Gastrocnemius medialis (tissue), 4 donors: ENCODE measurements around the gene NFAM1. TPM values are rescaled to one million over a fixed set of nuclear protein-coding genes. Genes with fewer than 3 reads are reported as not detected.

Experiments
- ATAC-seq, 2 donors: fragments of 150-250 bp; one replicate each; pipeline ENCODE4 v1.9.1; 2016
- DNase-seq, 2 donors: peaks; one replicate each; pipeline ENCODE4 v3.0.0-alpha.2; 2019
- H3K27ac ChIP-seq, 4 donors: fragments of 200-600 bp; sonication (generic); 1 replicate in 1 of 4; 2 replicates in 3 of 4; pipeline ENCODE4 v1.5.1; 2016 to 2018; ENCODE audit warnings: mild to moderate bottlenecking in 2 of 4, moderate library complexity in 1 of 4
- H3K27me3 ChIP-seq, 3 donors: fragments of 200-600 bp; sonication (generic) in 2 of 3; 1 replicate in 1 of 3; 2 replicates in 2 of 3; pipeline versions ENCODE4 v1.5.1 to v1.6.0; 2016 to 2019; ENCODE audit warnings: mild to moderate bottlenecking in 1 of 3, moderate library complexity in 1 of 3
- H3K36me3 ChIP-seq, 2 donors: fragments of 200-600 bp; sonication (generic) in 1 of 2; one replicate each; pipeline ENCODE4 v1.5.1; 2017 to 2018
- H3K4me1 ChIP-seq, 2 donors: fragments of 200-600 bp; sonication (generic) in 1 of 2; one replicate each; pipeline ENCODE4 v1.5.1; 2016 to 2017; ENCODE audit warnings: mild to moderate bottlenecking in 2 of 2
- H3K4me3 ChIP-seq, 4 donors: fragments of 200-600 bp; sonication (generic) in 3 of 4; 1 replicate in 1 of 4; 2 replicates in 3 of 4; pipeline ENCODE4 v1.5.1; 2016 to 2019; ENCODE audit warnings: mild to moderate bottlenecking in 2 of 4
- H3K9me3 ChIP-seq, 3 donors: fragments of 200-600 bp; sonication (generic) in 2 of 3; 1 replicate in 1 of 3; 2 replicates in 2 of 3; pipeline ENCODE4 v1.5.1; 2016 to 2019
- POLR2A ChIP-seq, 2 donors: fragments of 450-650 bp; IDR thresholded peaks; one replicate each; pipeline ENCODE4 v1.6.1; 2017; ENCODE audit warnings: antibody characterized with exemption in 2 of 2, mild to moderate bottlenecking in 2 of 2, moderate library complexity in 2 of 2
- in situ Hi-C, 4 donors: fragments of 200-750 bp; cut with MboI; loops; one replicate each; pipeline versions ENCODE4 v1.15.0 to v1.8.0; 2017; ENCODE audit warnings: low sequenced_read_pairs in 4 of 4
- intact Hi-C: fragments of 100-400 bp; cut with DNase I; formaldehyde crosslinking; loops from one replicate; pipeline ENCODE4 v1.15.1; 2023; ENCODE audit warnings: low total_unique reads
- total RNA-seq, 4 donors: library from RNA; depleted of rRNA; stranded (reverse); fragments of >200 nt; gene quantifications; one replicate each; pipeline versions ENCODE4 v1.1.0 to v1.2.3, GENCODE V29; 2016
- TF ChIP-seq, protein P1 (sequence below), 5 experiments: fragments of 450-650 bp in 3 of 5; fragments of 200-600 bp in 2 of 5; sonication (generic) in 2 of 5; IDR thresholded peaks in 4 of 5; conservative IDR thresholded peaks in 1 of 5; 1 replicate in 4 of 5; 2 replicates in 1 of 5; pipeline ENCODE4 v1.5.1; 2016 to 2019; ENCODE audit warnings: antibody characterized with exemption in 5 of 5, mild to moderate bottlenecking in 3 of 5, moderate library complexity in 3 of 5

NFAM1 gene
- total RNA-seq, 4 donors from 2014 or later: 0.20 to 0.59 (median 0.58) TPM; not detected in 1

GRCh38 chr22:42401535-42402334 lies 30.5 kb downstream of the NFAM1 start:
- in situ Hi-C loops (no loop called here), intact Hi-C loops (no loop called here)
- ATAC-seq (no peak), DNase-seq (no peak)
- no peaks in the 10 kb centered on the region for H3K9me3 ChIP-seq
- no peak overlapping the region for H3K27ac ChIP-seq
- no peaks in the 10 kb centered on the region for H3K4me1 ChIP-seq
- H3K27me3 ChIP-seq: no peaks in the 10 kb centered on the region
- no peak for TF ChIP-seq POLR2A (IDR thresholded peaks at IDR 0.05)
- TF ChIP-seq, protein P1, sequence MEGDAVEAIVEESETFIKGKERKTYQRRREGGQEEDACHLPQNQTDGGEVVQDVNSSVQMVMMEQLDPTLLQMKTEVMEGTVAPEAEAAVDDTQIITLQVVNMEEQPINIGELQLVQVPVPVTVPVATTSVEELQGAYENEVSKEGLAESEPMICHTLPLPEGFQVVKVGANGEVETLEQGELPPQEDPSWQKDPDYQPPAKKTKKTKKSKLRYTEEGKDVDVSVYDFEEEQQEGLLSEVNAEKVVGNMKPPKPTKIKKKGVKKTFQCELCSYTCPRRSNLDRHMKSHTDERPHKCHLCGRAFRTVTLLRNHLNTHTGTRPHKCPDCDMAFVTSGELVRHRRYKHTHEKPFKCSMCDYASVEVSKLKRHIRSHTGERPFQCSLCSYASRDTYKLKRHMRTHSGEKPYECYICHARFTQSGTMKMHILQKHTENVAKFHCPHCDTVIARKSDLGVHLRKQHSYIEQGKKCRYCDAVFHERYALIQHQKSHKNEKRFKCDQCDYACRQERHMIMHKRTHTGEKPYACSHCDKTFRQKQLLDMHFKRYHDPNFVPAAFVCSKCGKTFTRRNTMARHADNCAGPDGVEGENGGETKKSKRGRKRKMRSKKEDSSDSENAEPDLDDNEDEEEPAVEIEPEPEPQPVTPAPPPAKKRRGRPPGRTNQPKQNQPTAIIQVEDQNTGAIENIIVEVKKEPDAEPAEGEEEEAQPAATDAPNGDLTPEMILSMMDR (IDR thresholded peaks at IDR 0.05 in 4 of 5, conservative IDR thresholded peaks at IDR 0.05 in 1 of 5): no peak
- H3K4me3 ChIP-seq: no peak overlapping the region
- no peaks in the 10 kb centered on the region for H3K36me3 ChIP-seq

DNA sequence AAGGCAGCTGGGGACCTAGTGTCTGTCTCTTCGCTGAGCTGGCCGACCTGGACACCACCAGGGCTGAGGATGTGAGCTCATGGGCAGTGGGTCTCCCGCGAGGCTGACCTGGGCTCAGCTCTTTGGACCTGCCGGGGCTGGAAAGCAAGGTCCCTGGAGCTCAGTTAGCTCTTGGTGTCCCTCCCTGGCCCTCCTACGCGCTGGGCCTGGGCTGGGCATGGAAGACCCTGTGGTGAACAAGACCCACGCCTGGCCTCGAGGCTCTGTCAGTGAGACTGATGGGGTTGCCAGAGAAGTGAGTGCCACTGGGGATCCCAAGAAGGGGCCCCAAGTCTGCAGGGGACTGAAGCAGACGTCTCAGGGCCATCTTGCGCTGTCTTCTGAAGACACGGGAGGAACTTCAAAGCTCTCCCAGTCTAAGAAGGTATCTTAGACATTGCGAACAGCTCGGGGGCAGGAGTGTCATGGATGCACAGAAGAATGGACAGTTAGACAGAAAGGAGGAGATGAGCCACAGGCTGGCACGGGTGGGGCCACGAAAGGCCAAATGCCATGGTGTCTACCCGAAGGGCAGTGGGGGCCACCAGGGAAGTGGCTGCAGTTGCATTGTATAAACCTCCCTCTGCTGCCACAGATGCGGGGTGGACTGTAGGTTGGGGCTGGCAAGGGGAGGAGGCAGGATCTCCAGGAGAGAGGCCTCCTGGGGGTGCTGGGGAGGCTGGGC lies 31.2 kb downstream of the NFAM1 start:
- Histone ChIP-seq H3K4me1 (no peaks in the 10 kb centered on the region), H3K4me3 (no peak overlapping the region), H3K27ac (no peak overlapping the region), H3K9me3 (no peaks in the 10 kb centered on the region), H3K36me3 (no peaks in the 10 kb centered on the region), H3K27me3 (no peaks in the 10 kb centered on the region)
- DNase-seq (no peak), ATAC-seq (no peak)
- in situ Hi-C loops (no loop called here), intact Hi-C loops (no loop called here)
- TF ChIP-seq, protein P1 (IDR thresholded peaks at IDR 0.05 in 4 of 5, conservative IDR thresholded peaks at IDR 0.05 in 1 of 5): no peak
- TF ChIP-seq POLR2A (IDR thresholded peaks at IDR 0.05): no peak

- H3K36me3 ChIP-seq: no peaks in the 10 kb centered on the region
- no peak for ATAC-seq
- H3K27ac ChIP-seq: no peak overlapping the region
- in situ Hi-C loops (no loop called here), intact Hi-C loops (no loop called here)
- H3K4me1 ChIP-seq: no peaks in the 10 kb centered on the region
- TF ChIP-seq, protein P1 (IDR thresholded peaks at IDR 0.05 in 4 of 5, conservative IDR thresholded peaks at IDR 0.05 in 1 of 5): no peak
- no peak overlapping the region for H3K4me3 ChIP-seq
- no peaks in the 10 kb centered on the region for H3K9me3 ChIP-seq
- no peak for DNase-seq
- H3K27me3 ChIP-seq: no peaks in the 10 kb centered on the region
Measured at GRCh38 chr22:42399315-42400271, 32.6 kb downstream of the NFAM1 start.

GRCh38 chr22:42397332-42398249 lies 34.6 kb downstream of the NFAM1 start:
- no peaks in the 10 kb centered on the region for H3K36me3 ChIP-seq
- H3K4me3 ChIP-seq: no peak overlapping the region
- intact Hi-C loops: no loop called here

More at GRCh38 chr22:42397332-42398249, 34.6 kb downstream of the NFAM1 start:
- H3K27ac ChIP-seq: peak overlapping the region in 1 of 4 donors; percentile 52
- ATAC-seq (peak in 1 of 2 donors; percentile 41), DNase-seq (peak in 1 of 2 donors; percentile 37)
- H3K4me1 ChIP-seq: no peaks in the 10 kb centered on the region
- no peaks in the 10 kb centered on the region for H3K9me3 ChIP-seq
- TF ChIP-seq, protein P1 (IDR thresholded peaks at IDR 0.05 in 4 of 5, conservative IDR thresholded peaks at IDR 0.05 in 1 of 5): no peak
- TF ChIP-seq POLR2A (IDR thresholded peaks at IDR 0.05): no peak
- in situ Hi-C loops: no loop called here
- peaks cover 0 to 3% (median 0%) of the 10 kb centered on the region in 3 donors for H3K27me3 ChIP-seq
